Frontal cortex (tissue), 4 donors: ENCODE data around the gene DTD1. TPM values are rescaled to one million over a fixed set of nuclear protein-coding genes. Genes with fewer than 3 reads are reported as not detected.

ENCODE experiments used
- DNase-seq, 2 donors: peaks; one replicate each; pipeline ENCODE4 v3.0.0; 2012; ENCODE audit warnings: low spot score in 2 of 2
- FAIRE-seq: peaks from 2 replicates; lab custom pipeline; 2012; peaks lifted over from hg19 to GRCh38; lab: Jason Lieb, UNC
- total RNA-seq: library from RNA; depleted of rRNA; stranded (reverse); fragments of >200 nt; gene quantifications from one replicate; pipeline ENCODE4 v1.2.3, GENCODE V29; 2014
- donor health status: control.
- donor health status: control.
- donor health status: control.

The DTD1 gene
- total RNA-seq, 1 donor from 2014 or later: 98.2 TPM

- FAIRE-seq: no peak
- DNase-seq: no peak
These were observed 104.6 kb downstream of the DTD1 start for GRCh38 chr20:18692447-18692846.

GRCh38 chr20:18694071-18694470 lies 106.2 kb downstream of the DTD1 start:
- no peak for FAIRE-seq
- DNase-seq: no peak

GRCh38 chr20:18695175-18695574 lies 107.3 kb downstream of the DTD1 start:
- no peak for DNase-seq
- FAIRE-seq: no peak

GRCh38 chr20:18698735-18699380 lies 111.0 kb downstream of the DTD1 start:
- DNase-seq: no peak
- FAIRE-seq: no peak

- FAIRE-seq: no peak
These were observed 114.1 kb downstream of the DTD1 start for GRCh38 chr20:18701969-18702368.

GRCh38 chr20:18702736-18703135 lies 114.9 kb downstream of the DTD1 start:
- no peak for DNase-seq
- FAIRE-seq: no peak

More at GRCh38 chr20:18701969-18702368, 114.1 kb downstream of the DTD1 start:
- no peak for DNase-seq

GRCh38 chr20:18705490-18705889 lies 117.6 kb downstream of the DTD1 start:
- no peak for FAIRE-seq

GRCh38 chr20:18705910-18706309 lies 118.1 kb downstream of the DTD1 start:
- FAIRE-seq (no peak), DNase-seq (no peak)

More at GRCh38 chr20:18705490-18705889, 117.6 kb downstream of the DTD1 start:
- DNase-seq: no peak

GRCh38 chr20:18712131-18712530 lies 124.3 kb downstream of the DTD1 start:
- DNase-seq: no peak
- FAIRE-seq: no peak

GRCh38 chr20:18712882-18713281 lies 125.0 kb downstream of the DTD1 start:
- DNase-seq (no peak), FAIRE-seq (no peak)

GRCh38 chr20:18715564-18715963 lies 127.7 kb downstream of the DTD1 start:
- no peak for DNase-seq
- FAIRE-seq: no peak

- no peak for FAIRE-seq
- DNase-seq: no peak
These were observed 129.2 kb downstream of the DTD1 start for GRCh38 chr20:18717062-18717461.

GRCh38 chr20:18718129-18718528 lies 130.3 kb downstream of the DTD1 start:
- DNase-seq: no peak
- FAIRE-seq: no peak

GRCh38 chr20:18719426-18719825 lies 131.6 kb downstream of the DTD1 start:
- FAIRE-seq (no peak), DNase-seq (no peak)

GRCh38 chr20:18721551-18722115 lies 133.8 kb downstream of the DTD1 start:
- no peak for DNase-seq
- FAIRE-seq: no peak

- DNase-seq (no peak), FAIRE-seq (no peak)
These were observed 134.5 kb downstream of the DTD1 start for GRCh38 chr20:18722371-18722770.

GRCh38 chr20:18724077-18724476 lies 136.2 kb downstream of the DTD1 start:
- no peak for FAIRE-seq
- no peak for DNase-seq

GRCh38 chr20:18724788-18725464 lies 137.1 kb downstream of the DTD1 start:
- DNase-seq (no peak), FAIRE-seq (no peak)

GRCh38 chr20:18727032-18727508 lies 139.2 kb downstream of the DTD1 start:
- no peak for DNase-seq
- FAIRE-seq: no peak

- no peak for DNase-seq
- FAIRE-seq: no peak
These were observed 140.5 kb downstream of the DTD1 start for GRCh38 chr20:18728165-18728869.

GRCh38 chr20:18728870-18729224 lies 141.0 kb downstream of the DTD1 start:
- no peak for DNase-seq
- no peak for FAIRE-seq
